HepG2 (cell line): Measurements from ENCODE around the gene SENP5. TPM values are rescaled to one million over a fixed set of nuclear protein-coding genes. Genes with fewer than 3 reads are reported as not detected.

ENCODE experiments used
- AHDC1 ChIP-seq: sonication (generic); formaldehyde crosslinking; IDR thresholded peaks from 2 replicates; pipeline ENCODE4 v1.5.1; 2020; ENCODE audit warnings: mild to moderate bottlenecking, missing genetic modification reagents, borderline replicate concordance
- ATF7 ChIP-seq, 2 experiments: fragments of 450-650 bp in 1 of 2; sonication (generic) in 1 of 2; formaldehyde crosslinking in 1 of 2; IDR thresholded peaks; 2 replicates each; pipeline versions ENCODE4 v1.4.0 to v1.6.1; 2016 to 2020; ENCODE audit warnings: antibody characterized with exemption in 1 of 2, mild to moderate bottlenecking in 1 of 2, missing genetic modification reagents in 1 of 2
- BCL6 ChIP-seq: IDR thresholded peaks from 2 replicates; pipeline ENCODE4 v1.6.1; 2016; ENCODE audit warnings: missing genetic modification reagents, missing compliant biosample characterization
- ESRRA ChIP-seq: sonication (generic); formaldehyde crosslinking; IDR thresholded peaks from 2 replicates; pipeline ENCODE4 v1.5.1; 2020; ENCODE audit warnings: mild to moderate bottlenecking, low read depth, missing genetic modification reagents
- GZF1 ChIP-seq: sonication (generic); formaldehyde crosslinking; IDR thresholded peaks from 2 replicates; pipeline ENCODE4 v1.5.1; 2020; ENCODE audit warnings: mild to moderate bottlenecking, missing genetic modification reagents
- HMG20A ChIP-seq: IDR thresholded peaks from 2 replicates; pipeline ENCODE4 v1.6.1; 2016; ENCODE audit warnings: borderline replicate concordance
- HOXA9 ChIP-seq: sonication (generic); formaldehyde crosslinking; IDR thresholded peaks from 2 replicates; pipeline ENCODE4 v1.8.1; 2022; ENCODE audit warnings: missing genetic modification reagents, mild to moderate bottlenecking, moderate library complexity, borderline replicate concordance
- MED1 ChIP-seq: sonication (generic); formaldehyde crosslinking; IDR thresholded peaks from 2 replicates; pipeline ENCODE4 v1.4.0; 2020; ENCODE audit warnings: missing genetic modification reagents
- MIXL1 ChIP-seq: IDR thresholded peaks from 2 replicates; pipeline ENCODE4 v1.6.1; 2016
- NAIF1 ChIP-seq: sonication (generic); formaldehyde crosslinking; IDR thresholded peaks from 2 replicates; pipeline ENCODE4 v1.5.0; 2020; ENCODE audit warnings: mild to moderate bottlenecking, missing genetic modification reagents, borderline replicate concordance
- NFIB ChIP-seq: sonication (generic); formaldehyde crosslinking; IDR thresholded peaks from 2 replicates; pipeline ENCODE4 v1.9.0; 2021; ENCODE audit warnings: missing genetic modification reagents, mild to moderate bottlenecking, borderline replicate concordance
- NFIC ChIP-seq: IDR thresholded peaks from 2 replicates; pipeline ENCODE4 v1.6.1; 2012; ENCODE audit warnings: mild to moderate bottlenecking, low read length, inconsistent platforms
- NONO ChIP-seq, 2 experiments: fragments of 450-650 bp in 1 of 2; sonication (generic) in 1 of 2; formaldehyde crosslinking in 1 of 2; IDR thresholded peaks in 1 of 2; conservative IDR thresholded peaks in 1 of 2; 2 replicates each; pipeline versions ENCODE4 v1.6.1 to v1.8.0; 2017 to 2022; ENCODE audit warnings: mild to moderate bottlenecking in 1 of 2, missing genetic modification reagents in 1 of 2, moderate library complexity in 1 of 2
- PRDM10 ChIP-seq: sonication (generic); formaldehyde crosslinking; IDR thresholded peaks from 2 replicates; pipeline ENCODE4 v1.4.0; 2020; ENCODE audit warnings: low read depth, missing genetic modification reagents
- ZNF121 ChIP-seq: sonication (generic); formaldehyde crosslinking; IDR thresholded peaks from 2 replicates; pipeline ENCODE4 v1.5.0; 2020; ENCODE audit warnings: mild to moderate bottlenecking, missing genetic modification reagents
- ZNF292 ChIP-seq: sonication (generic); formaldehyde crosslinking; IDR thresholded peaks from 2 replicates; pipeline ENCODE4 v1.8.1; 2022; ENCODE audit warnings: mild to moderate bottlenecking, low read depth, missing genetic modification reagents, borderline replicate concordance
- ZNF597 ChIP-seq: sonication (generic); formaldehyde crosslinking; IDR thresholded peaks from 2 replicates; pipeline ENCODE4 v1.5.0; 2020; ENCODE audit warnings: missing genetic modification reagents
- ZNF7 ChIP-seq: IDR thresholded peaks from 2 replicates; pipeline ENCODE4 v1.6.1; 2016; ENCODE audit warnings: missing biosample characterization, missing genetic modification reagents
- ZNF792 ChIP-seq: IDR thresholded peaks from 2 replicates; pipeline ENCODE4 v1.6.1; 2016
- polyA plus RNA-seq, 8 experiments: library from polyadenylated mRNA; depleted of rRNA in 3 of 8; stranded (reverse) in 7 of 8; unstranded in 1 of 8; fragments of >200 nt; fragmentation: Illumina TruSeq in 4 of 8; extraction: Trizol in 4 of 8; gene quantifications; 2 replicates each; pipeline versions ENCODE4 v1.2.1 to v1.2.3, GENCODE V29; 2011 to 2016; ENCODE audit warnings: low read depth in 4 of 8, missing spikeins in 1 of 8, mixed read lengths in 1 of 8; ENCODE audit not compliant: insufficient read depth in 1 of 8
- total RNA-seq, 5 experiments: library from RNA; depleted of rRNA; stranded (reverse); fragments of >200 nt; fragmentation: Illumina TruSeq; extraction: Trizol; gene quantifications; 2 replicates each; pipeline ENCODE4 v1.2.3, GENCODE V29; 2016; ENCODE audit warnings: low read depth in 1 of 5

Gene SENP5
- total and polyA plus RNA-seq, 2 of the 13 experiments (the other 11 are each of a cell fraction or from before 2014, with no cell fraction given), result 17.6 to 30.9 TPM

- TF ChIP-seq NONO (IDR thresholded peaks at IDR 0.05) (no peak), NONO (CRISPR knock-in tag; conservative IDR thresholded peaks at IDR 0.05) (peak; percentile 74), ZNF292 (CRISPR knock-in tag) (peak; percentile 58; the same call in 1 of the 2 replicates), NFIC (peak; percentile 27; the same call in 1 of the 2 replicates), MED1 (CRISPR knock-in tag) (peak; percentile 80), ESRRA (CRISPR knock-in tag) (peak; percentile 58; the same call in 1 of the 2 replicates), NAIF1 (CRISPR knock-in tag) (no peak), ZNF597 (no peak), HOXA9 (no peak), GZF1 (no peak), ATF7 (IDR thresholded peaks at IDR 0.05) (no peak), ATF7 (CRISPR knock-in tag; IDR thresholded peaks at IDR 0.05) (no peak), AHDC1 (CRISPR knock-in tag) (peak; percentile 46; the same call in 1 of the 2 replicates), HMG20A (CRISPR knock-in tag) (peak; percentile 25; the same call in 1 of the 2 replicates), ZNF121 (CRISPR knock-in tag) (no peak), NFIB (CRISPR knock-in tag) (no peak), PRDM10 (CRISPR knock-in tag) (peak; percentile 73; the same call in 1 of the 2 replicates), BCL6 (CRISPR knock-in tag) (peak; percentile 38; the same call in 1 of the 2 replicates), ZNF7 (CRISPR knock-in tag) (no peak), ZNF792 (CRISPR knock-in tag) (peak; percentile 40; the same call in 1 of the 2 replicates), MIXL1 (peak; percentile 56)
Measured at GRCh38 chr3:196981657-196982056, 113.9 kb downstream of the SENP5 start (continued).
